ENCODE results near the gene PTK6.
"Not testable (repeated sequence)": the region's sequence is repeated elsewhere in the genome, so short reads cannot be mapped to it uniquely, and the experiment has no call there.

Gene PTK6

DNA sequence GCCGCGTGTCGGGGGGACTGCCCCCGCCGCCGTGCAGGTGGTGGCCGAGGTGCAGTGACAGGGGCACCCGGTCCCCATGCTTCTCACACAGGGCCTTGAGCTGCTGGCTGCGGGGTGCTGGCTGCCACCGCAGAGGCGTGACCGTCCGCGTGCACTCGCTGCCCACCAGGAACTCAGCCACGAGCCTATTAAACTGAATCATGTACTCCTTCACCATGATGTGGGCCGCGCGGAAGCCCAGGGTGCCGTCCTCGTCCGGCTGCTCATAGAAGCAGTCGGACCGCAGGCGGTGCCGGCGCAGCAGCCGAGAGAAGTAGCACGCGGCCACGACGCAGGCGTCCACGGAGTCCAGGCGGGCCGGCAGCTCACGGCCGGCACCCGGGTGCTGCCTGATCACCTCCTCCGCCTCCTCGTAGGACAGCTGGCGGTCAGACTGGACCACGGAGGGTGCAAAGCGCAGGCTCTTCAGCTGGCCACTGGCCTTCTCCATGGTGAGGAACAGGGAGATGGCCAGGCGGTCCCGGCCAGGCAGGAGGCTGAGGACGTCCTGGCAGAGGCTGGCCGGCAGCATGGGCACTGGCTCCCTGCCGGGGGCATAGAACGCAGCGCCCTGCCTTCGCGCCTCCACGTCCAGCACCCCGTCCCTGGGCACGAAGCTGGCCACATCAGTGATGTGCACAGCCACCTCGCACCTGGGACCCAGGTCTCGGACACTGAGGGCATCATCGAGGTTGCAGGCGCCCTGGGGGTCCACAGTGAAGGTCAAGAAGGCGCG, 27.0 kb upstream of the PTK6 start:
- no peak overlapping the region for H3K4me3 ChIP-seq (ENCODE audit: low read length)
- DNase-seq (ENCODE audit: low read depth) = no peak
- TF ChIP-seq, protein P1, sequence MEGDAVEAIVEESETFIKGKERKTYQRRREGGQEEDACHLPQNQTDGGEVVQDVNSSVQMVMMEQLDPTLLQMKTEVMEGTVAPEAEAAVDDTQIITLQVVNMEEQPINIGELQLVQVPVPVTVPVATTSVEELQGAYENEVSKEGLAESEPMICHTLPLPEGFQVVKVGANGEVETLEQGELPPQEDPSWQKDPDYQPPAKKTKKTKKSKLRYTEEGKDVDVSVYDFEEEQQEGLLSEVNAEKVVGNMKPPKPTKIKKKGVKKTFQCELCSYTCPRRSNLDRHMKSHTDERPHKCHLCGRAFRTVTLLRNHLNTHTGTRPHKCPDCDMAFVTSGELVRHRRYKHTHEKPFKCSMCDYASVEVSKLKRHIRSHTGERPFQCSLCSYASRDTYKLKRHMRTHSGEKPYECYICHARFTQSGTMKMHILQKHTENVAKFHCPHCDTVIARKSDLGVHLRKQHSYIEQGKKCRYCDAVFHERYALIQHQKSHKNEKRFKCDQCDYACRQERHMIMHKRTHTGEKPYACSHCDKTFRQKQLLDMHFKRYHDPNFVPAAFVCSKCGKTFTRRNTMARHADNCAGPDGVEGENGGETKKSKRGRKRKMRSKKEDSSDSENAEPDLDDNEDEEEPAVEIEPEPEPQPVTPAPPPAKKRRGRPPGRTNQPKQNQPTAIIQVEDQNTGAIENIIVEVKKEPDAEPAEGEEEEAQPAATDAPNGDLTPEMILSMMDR (conservative IDR thresholded peaks at IDR 0.05; ENCODE audit: low read depth, low read length) = no peak

DNA sequence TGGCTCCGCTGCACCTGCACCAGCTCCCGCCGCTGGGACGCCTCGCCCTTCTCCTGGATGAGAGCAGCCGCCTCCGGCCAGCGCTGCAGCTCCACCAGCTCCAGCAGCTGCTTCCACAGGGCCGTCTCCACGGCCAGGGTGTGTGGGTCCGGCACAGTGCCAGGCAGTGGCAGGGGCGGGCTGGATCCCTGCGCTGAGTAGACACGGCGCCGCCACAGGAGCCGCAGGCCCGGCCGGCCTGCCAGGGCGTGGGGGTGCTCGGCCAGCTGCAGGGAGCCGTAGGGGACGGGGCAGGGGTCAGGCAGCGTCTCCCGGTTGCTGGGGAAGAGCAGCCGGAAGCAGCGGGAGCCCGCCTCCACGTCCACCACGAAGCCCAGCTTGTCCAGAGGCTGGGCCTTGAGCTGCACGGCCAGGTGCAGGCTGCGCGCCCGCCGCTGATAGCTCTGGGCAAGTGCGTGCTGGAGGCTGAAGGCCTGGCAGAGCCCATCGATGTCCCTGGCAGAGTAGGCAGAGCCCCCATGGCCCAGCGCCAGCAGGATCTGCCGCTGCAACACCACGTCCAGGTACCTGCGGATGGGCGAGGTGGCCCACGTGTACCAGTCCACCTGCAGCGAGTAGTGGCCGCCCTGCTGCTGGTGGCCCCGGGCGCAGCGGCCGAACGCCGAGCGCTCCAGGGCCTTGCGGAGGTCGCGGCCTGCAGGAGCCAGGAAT, 26.2 kb upstream of the PTK6 start:
- DNase-seq (ENCODE audit: low read depth) = no peak
- TF ChIP-seq, protein P1 (conservative IDR thresholded peaks at IDR 0.05; ENCODE audit: low read depth, low read length) = no peak
- no peak overlapping the region for H3K4me3 ChIP-seq (ENCODE audit: low read length)

DNA sequence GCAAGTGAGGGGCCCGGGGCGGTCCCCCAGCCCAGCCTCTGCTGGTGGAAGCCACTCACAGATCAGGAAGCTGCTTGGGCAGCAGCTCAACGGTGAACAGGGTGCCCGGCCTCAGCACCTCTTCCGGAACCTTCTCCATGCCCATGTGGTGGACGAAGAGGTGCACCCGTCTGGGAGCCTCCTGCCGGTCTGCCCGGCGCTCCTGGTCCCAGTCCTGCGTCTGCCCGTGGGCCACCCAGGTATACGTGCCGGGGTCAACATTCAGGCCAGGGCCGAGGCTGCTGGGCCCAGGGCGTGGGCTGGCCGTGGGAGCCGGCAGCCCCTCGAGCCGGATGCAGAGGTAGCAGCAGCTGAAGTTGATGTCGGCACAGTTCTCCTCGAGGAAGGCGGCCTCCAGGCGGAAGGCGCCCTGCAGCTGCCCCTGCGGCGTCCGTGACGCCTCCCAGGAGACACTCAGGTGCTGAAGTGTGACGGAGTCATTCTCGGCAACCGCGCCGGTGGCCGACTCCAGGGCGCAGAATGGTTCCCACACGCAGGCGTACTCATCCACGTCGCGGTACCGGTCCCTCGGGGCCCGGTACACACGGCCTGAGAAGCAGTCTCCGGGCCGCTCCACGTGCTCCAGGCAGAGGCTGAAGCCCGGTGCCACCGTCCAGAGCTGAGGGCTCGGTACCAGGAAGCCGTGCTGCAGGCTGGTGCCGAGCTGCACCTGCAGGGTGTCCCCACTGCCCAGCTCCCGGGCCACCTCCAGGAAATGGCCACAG, 25.5 kb upstream of the PTK6 start:
- no peak for DNase-seq (ENCODE audit: low read depth)
- TF ChIP-seq, protein P1 (conservative IDR thresholded peaks at IDR 0.05; ENCODE audit: low read depth, low read length) = no peak
- H3K4me3 ChIP-seq (ENCODE audit: low read length) = no peak overlapping the region

DNA sequence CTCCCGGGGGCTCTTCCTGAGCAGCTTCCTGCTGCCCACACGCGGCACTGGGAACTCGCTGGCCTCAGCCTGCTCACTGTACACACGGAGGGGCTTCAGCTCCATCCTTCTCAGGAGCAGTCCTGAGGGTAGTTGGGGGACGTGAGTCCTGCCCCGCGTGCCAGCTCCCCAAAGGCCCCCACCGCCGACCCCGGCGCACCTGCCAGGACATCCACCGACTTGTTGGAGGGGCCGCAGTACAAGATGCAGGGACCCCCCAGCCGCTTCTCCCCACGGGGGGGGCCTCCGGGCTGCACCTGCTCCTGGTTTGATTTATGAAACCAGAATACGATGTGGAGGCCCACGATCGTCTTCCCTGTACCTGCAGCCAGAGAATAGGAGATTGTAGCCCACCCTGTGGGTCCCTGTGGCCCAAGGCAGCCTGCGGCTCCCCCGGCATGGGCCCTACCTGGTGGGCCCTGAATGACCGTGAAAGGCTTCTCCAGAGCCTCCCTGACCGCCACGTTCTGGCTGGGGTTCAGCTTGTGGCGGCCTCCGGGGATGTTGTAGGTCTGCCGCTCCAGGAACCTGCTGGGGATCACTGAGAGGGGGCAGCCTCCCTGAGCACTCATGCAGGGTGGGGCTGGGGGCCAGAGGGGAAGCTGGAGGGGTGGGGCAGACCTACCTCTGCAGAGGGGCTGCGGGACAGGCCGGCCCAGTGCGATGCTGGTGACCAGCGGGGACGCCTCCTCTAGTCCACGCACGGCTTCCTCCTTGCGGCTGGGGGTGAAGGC, 24.6 kb upstream of the PTK6 start:
- TF ChIP-seq, protein P1 (conservative IDR thresholded peaks at IDR 0.05; ENCODE audit: low read depth, low read length) = no peak
- no peak overlapping the region for H3K4me3 ChIP-seq (ENCODE audit: low read length)
- no peak for DNase-seq (ENCODE audit: low read depth)

DNA sequence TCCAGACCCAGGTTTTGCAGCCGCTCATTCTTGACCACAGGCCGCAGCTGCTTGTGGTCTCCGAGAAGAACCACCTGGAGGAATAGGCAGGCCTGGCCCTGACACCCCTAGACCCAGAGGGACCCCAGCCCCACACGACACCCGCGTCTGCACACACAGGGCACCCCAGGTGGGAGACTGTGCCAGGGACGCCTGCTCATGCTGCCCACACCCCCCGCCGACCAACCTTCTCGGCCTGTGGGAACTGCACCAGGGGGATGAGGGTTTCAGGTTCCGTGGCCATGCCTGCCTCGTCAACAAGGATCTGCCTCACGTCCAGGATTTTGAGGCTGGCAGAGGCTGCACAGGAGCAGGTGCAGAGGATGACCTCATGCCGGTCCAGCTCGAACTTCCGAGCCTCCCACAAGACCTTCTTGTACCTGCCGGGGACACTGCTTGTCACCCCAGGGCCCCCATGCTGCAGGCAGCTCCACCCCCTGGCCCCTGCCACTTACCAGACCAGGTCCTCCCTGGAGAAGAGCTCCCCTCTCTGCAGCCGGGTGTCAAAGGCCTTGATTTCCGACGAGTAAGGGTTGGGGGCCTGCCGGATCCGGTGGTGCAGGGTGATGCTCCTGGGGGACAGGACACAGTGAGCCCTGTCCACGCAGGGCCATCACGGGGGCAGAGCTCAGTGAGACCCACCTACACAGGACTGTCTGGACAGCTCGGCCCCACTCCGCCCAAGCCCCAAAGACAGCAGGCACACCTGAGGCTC, 23.9 kb upstream of the PTK6 start:
- DNase-seq (ENCODE audit: low read depth) = no peak
- TF ChIP-seq, protein P1 (conservative IDR thresholded peaks at IDR 0.05; ENCODE audit: low read depth, low read length) = no peak
- H3K4me3 ChIP-seq (ENCODE audit: low read length) = no peak overlapping the region

DNA sequence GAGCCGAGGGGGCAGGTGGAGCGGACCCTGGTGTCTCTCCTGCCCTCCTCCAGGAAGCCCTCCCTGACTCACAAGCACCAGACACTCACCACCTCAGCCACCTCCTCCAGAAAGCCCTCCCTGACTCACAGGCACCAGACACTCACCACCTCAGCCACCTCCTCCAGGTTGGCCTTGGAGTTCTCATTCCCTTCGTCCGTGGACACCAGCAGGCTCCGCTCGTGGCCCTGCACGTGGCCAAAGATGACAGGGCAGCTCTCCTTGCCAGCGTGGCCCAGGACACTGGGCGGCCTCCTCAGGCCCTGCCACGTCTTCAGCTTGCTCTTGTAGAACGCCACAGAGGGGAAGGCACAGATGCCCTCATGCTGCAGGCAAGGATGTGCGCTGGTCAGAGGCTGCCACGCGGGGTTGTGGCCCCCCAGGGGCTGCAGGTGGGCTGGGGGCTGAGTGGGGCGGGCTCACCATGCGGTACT, 23.2 kb upstream of the PTK6 start:
- TF ChIP-seq, protein P1 (conservative IDR thresholded peaks at IDR 0.05; ENCODE audit: low read depth, low read length) = no peak
- H3K4me3 ChIP-seq (ENCODE audit: low read length) = no peak overlapping the region
- no peak for DNase-seq (ENCODE audit: low read depth)

DNA sequence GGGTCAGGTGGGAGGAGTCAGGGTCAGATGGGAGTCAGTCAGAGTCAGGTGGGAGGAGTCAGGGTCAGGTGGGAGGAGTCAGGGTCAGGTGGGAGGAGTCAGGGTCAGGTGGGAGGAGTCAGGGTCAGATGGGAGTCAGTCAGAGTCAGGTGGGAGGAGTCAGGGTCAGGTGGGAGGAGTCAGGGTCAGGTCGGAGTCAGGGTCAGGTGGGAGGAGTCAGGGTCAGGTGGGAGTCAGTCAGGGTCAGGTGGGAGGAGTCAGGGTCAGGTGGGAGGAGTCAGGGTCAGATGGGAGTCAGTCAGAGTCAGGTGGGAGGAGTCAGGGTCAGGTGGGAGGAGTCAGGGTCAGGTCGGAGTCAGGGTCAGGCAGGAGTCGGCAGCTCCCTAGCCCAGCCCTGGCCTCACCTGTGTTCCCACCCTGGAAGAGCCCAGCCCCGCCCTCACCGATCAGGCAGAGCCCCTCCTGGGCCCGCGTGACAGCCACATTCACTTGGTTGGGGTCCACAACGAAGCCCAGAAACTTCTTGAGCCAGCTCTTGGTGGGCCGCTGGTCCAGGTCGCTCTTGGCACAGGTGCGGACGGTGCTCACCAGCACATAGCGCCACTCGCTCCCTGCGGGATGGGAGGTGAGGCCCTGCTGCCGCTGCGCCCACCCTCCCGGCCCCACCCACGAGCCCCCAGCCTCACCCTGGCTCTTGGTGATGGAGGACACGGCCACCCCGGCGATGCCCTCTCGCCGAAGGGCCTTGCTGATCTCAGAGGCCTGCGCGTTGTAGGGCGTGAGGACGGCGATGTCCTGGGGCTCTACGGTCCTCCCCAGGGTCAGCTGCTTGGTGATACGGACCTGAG, 22.5 kb upstream of the PTK6 start:
- DNase-seq (ENCODE audit: low read depth); H3K4me3 ChIP-seq (ENCODE audit: low read length): not testable (repeated sequence)
